Measurements from ENCODE around the gene GSTO1.
"Not testable (repeated sequence)": the region's sequence is repeated elsewhere in the genome, so short reads cannot be mapped to it uniquely, and the experiment has no call there.

GSTO1 gene

DNA sequence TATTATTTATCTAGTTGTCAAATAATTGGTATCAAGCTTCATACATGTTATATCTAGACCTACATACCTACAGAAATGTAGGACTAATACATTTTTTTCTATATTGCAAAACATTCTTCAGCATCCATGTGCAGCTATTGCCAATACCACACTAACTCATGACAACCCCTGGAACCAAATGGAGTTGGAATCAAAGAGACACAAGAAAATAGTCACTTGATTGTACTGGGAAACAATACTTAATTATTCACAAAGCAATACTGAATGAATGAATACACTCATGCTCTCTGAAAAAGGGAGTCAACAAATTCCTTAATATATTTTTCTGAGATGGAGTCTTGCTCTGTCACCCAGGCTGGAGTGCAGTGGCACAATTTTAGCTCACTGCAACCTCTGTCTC lies 12.1 kb upstream of the GSTO1 start:
- no peak for TF ChIP-seq CTCF (conservative IDR thresholded peaks at IDR 0.05; ENCODE audit: low read depth, low read length)
- no peak overlapping the region for H3K4me3 ChIP-seq (ENCODE audit: low read length)
- DNase-seq (ENCODE audit: low read depth): no peak

DNA sequence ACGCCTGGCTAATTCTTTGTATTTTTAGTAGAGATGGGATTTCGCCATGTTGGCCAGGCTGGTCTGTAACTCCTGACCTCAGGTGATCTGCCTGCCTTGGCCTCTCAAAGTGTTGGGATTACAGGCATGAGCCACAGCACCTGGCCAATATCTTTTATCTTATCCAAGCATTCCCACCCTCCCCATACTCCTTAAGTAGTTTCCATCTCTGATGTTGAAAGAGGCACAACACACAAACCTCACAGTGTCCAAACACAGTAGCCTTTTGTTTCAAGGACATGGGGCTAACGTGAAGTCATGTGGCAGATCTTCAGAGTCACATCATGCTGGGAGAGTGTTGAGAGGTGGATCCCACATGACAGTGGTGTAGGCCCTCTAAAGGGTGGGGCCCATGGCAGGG lies 11.7 kb upstream of the GSTO1 start:
- not testable (repeated sequence) for DNase-seq (ENCODE audit: low read depth); H3K4me3 ChIP-seq (ENCODE audit: low read length)

DNA sequence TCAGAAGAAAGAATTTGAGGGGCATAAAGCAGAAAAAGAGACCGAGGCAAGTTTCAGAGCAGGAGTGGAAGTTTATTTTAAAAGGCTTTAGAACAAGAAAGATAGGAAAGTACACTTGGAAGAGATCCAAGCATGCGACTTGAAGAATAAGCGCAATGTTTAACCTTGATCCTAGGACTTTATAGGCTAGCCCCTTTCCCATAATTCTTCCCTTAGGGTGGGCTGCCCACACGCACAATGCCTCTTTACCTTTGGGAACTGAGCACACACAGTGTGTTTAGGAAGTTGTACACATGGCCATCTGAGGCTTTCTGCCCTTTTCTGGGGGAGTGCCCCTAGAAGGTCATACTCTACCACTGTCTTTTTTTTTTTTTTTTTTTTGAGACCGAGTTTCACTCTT lies 11.2 kb upstream of the GSTO1 start:
- no peak overlapping the region for H3K4me3 ChIP-seq (ENCODE audit: low read length)
- TF ChIP-seq CTCF (conservative IDR thresholded peaks at IDR 0.05; ENCODE audit: low read depth, low read length): no peak
- no peak for DNase-seq (ENCODE audit: low read depth)

GRCh38 chr10:104245066-104245632 lies 9.5 kb upstream of the GSTO1 start:
- H3K4me3 ChIP-seq (ENCODE audit: low read length): no peak overlapping the region
- no peak for DNase-seq (ENCODE audit: low read depth)
- TF ChIP-seq CTCF (conservative IDR thresholded peaks at IDR 0.05; ENCODE audit: low read depth, low read length): no peak

- no peak for TF ChIP-seq CTCF (conservative IDR thresholded peaks at IDR 0.05; ENCODE audit: low read depth, low read length)
- DNase-seq (ENCODE audit: low read depth): no peak
- H3K4me3 ChIP-seq (ENCODE audit: low read length): no peak overlapping the region
These were observed 7.7 kb upstream of the GSTO1 start for GRCh38 chr10:104246976-104247375.

GRCh38 chr10:104247513-104248146 lies 7.1 kb upstream of the GSTO1 start:
- DNase-seq (ENCODE audit: low read depth): no peak
- no peak for TF ChIP-seq CTCF (conservative IDR thresholded peaks at IDR 0.05; ENCODE audit: low read depth, low read length)

GRCh38 chr10:104248931-104249330 lies 5.8 kb upstream of the GSTO1 start:
- H3K4me3 ChIP-seq (ENCODE audit: low read length); DNase-seq (ENCODE audit: low read depth): not testable (repeated sequence)

More at GRCh38 chr10:104247513-104248146, 7.1 kb upstream of the GSTO1 start:
- H3K4me3 ChIP-seq (ENCODE audit: low read length): no peak overlapping the region

- TF ChIP-seq CTCF (conservative IDR thresholded peaks at IDR 0.05; ENCODE audit: low read depth, low read length): no peak
- H3K4me3 ChIP-seq (ENCODE audit: low read length): no peak overlapping the region
- no peak for DNase-seq (ENCODE audit: low read depth)
These were observed 4.3 kb upstream of the GSTO1 start for GRCh38 chr10:104250371-104250770.
